ENCODE results near the gene CISD3.

DNA sequence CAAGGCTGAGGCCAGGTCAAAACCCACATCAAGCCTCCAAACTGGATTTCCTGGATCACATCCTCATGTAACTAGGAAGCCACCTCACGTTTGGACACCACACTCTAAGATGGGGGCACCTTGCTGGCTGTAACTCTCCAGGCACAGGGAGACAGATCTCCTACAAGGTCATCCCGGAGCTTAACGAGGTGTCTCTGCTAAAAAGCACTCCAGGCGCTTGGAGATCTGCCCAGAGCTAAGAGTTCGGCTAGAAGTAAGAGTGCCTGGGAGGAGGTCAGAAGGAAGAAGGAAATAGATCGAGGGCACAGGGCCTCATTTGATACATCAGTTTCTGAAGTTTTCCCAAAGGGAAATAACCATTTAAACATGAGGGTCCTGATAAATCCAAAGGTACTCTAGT is 38.3 kb downstream of the CISD3 start:
- TF ChIP-seq ZNF501 (tag by site-specific recombination; IDR thresholded peaks at IDR 0.05) (no peak), CTCF (tag by site-specific recombination; IDR thresholded peaks at IDR 0.05) (no peak), ZNF768 (tag by site-specific recombination; IDR thresholded peaks at IDR 0.05) (no peak), ZNF140 (tag by site-specific recombination; IDR thresholded peaks at IDR 0.05) (no peak)

Data from HEK293 (cell line).